NOMO-1 treated with DMSO at 0.1 percent for 48 hours (cell line): Measurements from ENCODE around the gene P2RY4.
A peak's percentile ranks its signal among the peaks of the same experiment; 100 is the strongest.
"Not testable (repeated sequence)": the region's sequence is repeated elsewhere in the genome, so short reads cannot be mapped to it uniquely, and the experiment has no call there.

Experiments used
- DNase-seq: peaks from one replicate; lab custom pipeline; 2025; ENCODE audit not compliant: unreplicated experiment; lab: John Stamatoyannopoulos, UW

Gene P2RY4

DNA sequence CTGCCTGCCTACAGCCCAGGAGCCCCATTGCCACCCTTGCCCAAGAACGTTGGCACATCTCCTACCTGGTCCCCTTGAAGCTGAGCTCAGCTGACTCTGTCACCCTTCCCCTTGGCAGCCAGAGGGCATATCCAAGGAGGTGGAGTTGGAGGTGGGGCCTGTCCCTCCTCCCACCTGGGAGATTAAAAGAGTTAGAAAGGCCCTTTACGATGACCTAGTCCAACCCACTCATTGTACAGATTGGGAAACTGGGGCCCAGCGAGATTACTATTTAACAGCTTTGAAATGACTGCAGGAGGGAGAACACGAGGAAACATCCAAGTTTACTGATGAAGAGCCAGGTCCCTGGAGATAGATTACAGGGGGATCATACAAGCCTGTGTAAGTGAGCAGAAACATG lies at the start of gene P2RY4:
Gene P2RY4 (minus strand): TSS at position 101 of the 400 bp plus-strand sequence. CDS start 580 bp downstream, outside the sequence.
- no peak for DNase-seq

DNA sequence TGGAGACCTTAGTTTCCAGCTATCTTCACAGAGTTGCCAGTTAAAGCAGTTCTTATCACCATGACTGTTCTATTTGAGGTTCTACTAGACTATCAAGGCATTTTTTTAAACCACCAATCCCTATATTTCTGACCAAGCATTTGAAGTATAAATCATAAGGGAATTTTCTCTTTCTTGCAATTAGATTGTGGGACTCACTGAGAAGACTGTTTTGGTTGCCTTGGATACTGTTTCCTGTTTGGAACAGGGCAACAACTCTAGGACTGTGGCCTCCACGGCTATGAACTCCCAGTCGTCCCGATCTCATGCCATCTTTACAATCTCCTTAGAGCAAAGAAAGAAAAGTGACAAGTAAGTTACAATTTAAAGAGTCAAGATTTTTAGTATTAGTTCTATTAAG lies 41.7 kb upstream of the P2RY4 start:
- DNase-seq = no peak

DNA sequence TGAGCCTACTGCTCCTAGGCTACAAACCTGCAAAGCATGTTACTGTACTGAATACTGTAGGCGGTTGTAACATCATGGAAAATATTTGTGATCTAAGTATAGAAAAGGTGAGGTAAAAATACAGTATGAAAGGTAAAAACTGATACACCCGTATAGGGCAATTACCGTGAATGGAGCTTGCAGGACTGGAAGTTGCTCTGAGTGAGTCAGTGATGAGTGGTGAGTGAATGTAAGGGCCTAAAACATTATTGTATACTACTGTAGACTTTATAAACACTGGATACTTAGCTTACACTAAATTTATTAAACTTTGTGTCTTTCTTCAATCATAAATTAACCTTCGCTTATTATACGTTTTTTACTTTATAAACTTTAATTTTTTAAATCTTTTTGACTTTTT lies 33.6 kb upstream of the P2RY4 start:
- no peak for DNase-seq

GRCh38 chrX:70292788-70293187 lies 32.8 kb upstream of the P2RY4 start:
- no peak for DNase-seq

GRCh38 chrX:70289793-70290770 lies 30.1 kb upstream of the P2RY4 start, which contains the start of the genes KIF4A and PDZD11:
Gene KIF4A (plus strand): TSS chrX:70290104. CDS start chrX:70290459, 355 bp downstream.
Gene PDZD11 (minus strand): TSS chrX:70289927. CDS start chrX:70289341, 586 bp downstream.
- DNase-seq = peak; percentile 76

- DNase-seq = no peak
These were observed 29.3 kb upstream of the P2RY4 start for GRCh38 chrX:70289168-70289792.

DNA sequence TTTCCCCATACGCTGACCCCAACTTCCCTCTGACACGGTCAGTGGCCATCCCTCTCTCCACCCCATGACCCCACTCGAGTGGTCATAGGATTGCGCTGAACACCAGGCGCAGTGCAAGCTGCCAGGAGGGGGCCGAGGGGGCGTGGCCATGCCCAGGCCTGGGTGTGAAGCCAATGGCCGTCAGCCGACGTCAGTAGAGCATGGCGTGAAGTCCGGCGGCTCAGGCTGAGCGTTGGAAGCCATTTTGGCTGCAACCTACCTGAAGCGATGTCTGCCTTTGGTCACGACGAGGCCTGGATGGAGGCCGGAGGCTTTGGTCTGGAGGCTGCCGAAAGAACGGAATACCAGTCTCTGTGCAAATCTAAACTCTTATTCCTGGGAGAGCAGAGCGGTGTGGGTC lies 21.9 kb upstream of the P2RY4 start, which contains the start of gene RAB41:
Gene RAB41 (plus strand): TSS at position 222 of the 400 bp plus-strand sequence. CDS start 46 bp downstream, at position 268.
- no peak for DNase-seq

DNA sequence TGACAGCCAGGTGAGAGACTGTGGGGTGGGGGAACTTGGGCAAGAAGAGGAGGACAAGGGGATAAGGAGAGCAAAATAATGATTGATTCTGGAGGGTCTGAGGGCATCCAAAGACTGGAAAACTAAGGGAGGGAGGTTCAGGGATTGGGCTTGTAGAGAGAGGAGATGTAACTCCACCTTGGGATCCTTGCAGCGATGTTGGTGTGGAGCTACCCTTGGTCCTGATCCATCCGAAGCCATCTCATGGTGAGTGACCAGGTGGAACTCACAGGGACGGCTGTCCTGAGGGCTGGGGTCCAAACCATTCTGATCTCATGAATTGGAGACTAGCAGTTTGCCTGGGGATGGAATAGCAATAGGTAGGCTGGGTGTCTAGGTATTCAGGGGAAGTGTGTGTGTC lies 20.6 kb upstream of the P2RY4 start:
- DNase-seq = no peak

- DNase-seq = no peak
These were observed 19.1 kb upstream of the P2RY4 start for GRCh38 chrX:70279081-70279480.

DNA sequence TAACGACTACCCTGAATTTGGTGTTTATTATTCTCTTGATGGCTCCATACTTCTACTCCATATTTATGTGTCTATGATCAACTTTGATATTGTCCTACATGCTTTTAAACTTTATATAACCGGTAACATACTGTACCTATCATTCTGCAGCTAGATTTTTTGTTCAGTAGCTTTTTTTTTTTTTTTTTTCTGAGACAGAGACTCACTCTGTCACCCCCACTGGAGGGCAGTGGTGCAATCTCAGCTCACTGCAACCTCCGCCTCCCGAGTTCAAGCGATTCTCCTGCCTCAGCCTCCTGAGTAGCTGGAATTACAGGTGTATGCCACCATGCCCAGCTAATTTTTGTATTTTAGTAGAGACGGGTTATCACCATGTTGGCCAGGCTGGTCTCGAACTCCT lies 14.0 kb upstream of the P2RY4 start:
- not testable (repeated sequence) for DNase-seq

DNA sequence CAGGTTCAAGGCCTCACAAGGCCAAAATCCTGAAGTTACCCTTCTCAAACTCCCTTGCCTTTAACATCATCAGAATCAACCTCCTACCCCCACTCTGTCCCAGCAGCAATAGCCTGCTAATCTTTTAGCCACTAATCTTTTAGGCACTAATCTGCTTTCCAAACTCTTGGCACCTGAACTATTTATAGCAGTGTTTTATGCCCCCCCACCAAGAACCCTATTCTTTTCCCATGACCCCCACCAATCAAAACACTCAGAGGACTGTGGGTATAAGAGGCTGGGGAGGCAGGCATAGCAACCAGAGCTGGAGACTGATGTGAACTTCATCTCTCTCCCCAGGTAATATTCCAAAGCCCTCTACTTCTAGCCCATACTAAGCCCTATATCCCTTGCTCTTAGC lies 8.0 kb upstream of the P2RY4 start, which contains the start of gene ARR3:
Gene ARR3 (plus strand): TSS at position 301 of the 400 bp plus-strand sequence. CDS start 1,052 bp downstream, outside the sequence.
- DNase-seq = no peak

DNA sequence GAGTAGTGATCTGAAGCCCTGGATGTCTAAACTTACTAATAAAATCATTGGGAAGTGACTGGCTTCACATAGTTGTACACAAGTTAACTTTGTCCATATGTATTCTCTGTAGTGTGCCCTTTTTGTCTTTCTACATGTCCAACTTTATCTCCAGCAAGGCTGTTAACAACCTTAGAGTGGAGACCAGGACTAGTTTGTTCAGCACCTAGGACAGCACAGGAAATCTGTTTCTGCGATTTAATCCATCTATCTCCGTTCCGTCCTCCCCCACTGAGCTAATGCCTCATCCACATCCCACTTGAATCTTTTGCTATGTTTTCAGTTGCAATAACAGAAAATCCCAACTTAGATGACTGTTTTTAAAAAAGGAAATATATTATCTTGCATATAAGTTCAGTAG lies 4.8 kb upstream of the P2RY4 start:
- DNase-seq = no peak

GRCh38 chrX:70262952-70263567 lies 3.1 kb upstream of the P2RY4 start:
- DNase-seq = peak; percentile 5

- DNase-seq = no peak
These were observed 2.3 kb downstream of the P2RY4 start for GRCh38 chrX:70257423-70258288.

DNA sequence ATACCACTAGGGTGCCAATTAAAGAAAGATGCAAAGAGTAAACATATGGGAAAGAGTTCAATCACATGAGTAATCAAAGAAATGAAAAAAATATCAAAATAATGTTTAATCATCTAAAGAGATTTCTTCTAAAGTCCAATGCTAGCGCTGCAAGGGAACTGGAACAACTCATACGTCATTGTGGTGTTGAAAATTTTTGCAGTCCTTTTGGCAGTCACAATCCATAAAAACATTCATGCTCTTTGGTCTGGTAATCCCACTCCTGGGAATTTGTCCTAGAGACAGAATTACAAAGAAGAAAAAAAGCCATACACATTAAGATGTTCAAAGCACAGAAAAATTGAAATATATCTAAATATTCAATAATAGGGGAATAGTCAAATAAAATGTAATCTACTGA lies 4.6 kb downstream of the P2RY4 start:
- DNase-seq = no peak

GRCh38 chrX:70254909-70255308 lies 5.1 kb downstream of the P2RY4 start:
- DNase-seq = no peak

DNA sequence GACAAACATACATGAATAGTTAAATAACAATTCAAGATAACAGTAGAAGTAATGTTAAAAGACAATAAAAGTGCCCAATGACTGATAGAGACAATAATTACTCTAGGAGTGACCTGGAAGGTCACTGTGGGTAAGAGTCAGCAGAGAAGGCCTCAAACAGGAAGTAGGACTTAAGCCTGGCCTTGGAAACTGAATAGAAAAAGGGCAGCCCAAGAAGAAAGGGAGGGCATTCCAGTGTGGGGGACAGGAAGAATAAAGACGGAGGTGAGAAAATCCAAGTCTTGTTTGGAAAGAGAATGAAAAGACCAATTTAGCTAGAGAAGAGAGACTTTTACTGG lies 6.0 kb downstream of the P2RY4 start:
- no peak for DNase-seq

- DNase-seq = no peak
These were observed 6.5 kb downstream of the P2RY4 start for GRCh38 chrX:70253377-70254062.

GRCh38 chrX:70252491-70252890 lies 7.5 kb downstream of the P2RY4 start:
- DNase-seq = no peak

DNA sequence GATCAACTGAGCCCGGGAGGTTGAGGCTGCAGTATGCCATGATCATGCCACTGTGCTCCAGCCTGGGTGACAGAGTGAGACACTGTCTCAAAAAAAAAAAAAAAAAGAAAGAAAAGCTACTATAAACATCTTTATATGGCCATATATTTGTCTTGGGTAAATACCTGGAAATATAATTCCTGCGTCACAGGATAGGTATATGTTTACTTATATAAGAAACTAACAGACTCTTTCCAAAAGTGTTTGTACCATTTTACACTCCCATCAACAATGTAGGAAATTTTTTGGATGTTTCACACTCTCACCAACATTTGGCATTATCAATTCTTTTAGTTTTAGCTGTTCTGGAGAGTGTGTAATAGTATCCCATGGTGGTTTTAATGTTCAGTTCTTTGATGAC lies 12.8 kb downstream of the P2RY4 start:
- DNase-seq = no peak
